PFSK-1 (cell line): Measurements from ENCODE around the gene KRTAP10-11.

Experiments used
- FOXP2 ChIP-seq: optimal IDR thresholded peaks from 2 replicates; pipeline ENCODE3; 2011; ENCODE audit warnings: borderline replicate concordance, control low read depth, inconsistent platforms; ENCODE audit not compliant: insufficient read depth; ENCODE audit errors: extremely low read length, extremely low read depth
- POLR2AphosphoS5 ChIP-seq: IDR thresholded peaks from 2 replicates; pipeline ENCODE4 v1.6.1; 2012; ENCODE audit warnings: low read depth, mild to moderate bottlenecking, control low read depth, low read length, moderate library complexity
- SIN3A ChIP-seq: IDR thresholded peaks from 2 replicates; pipeline ENCODE4 v1.6.1; 2012; ENCODE audit warnings: mild to moderate bottlenecking, low read length, moderate library complexity, borderline replicate concordance; ENCODE audit not compliant: insufficient read depth
- TAF1 ChIP-seq: IDR thresholded peaks from 2 replicates; pipeline ENCODE4 v1.6.1; 2012; ENCODE audit warnings: low read length, control low read depth, borderline replicate concordance; ENCODE audit not compliant: insufficient read depth
- TF ChIP-seq, protein P1 (sequence below), 2 experiments: IDR thresholded peaks; 2 replicates each; pipeline versions ENCODE4 v1.6.1 to v1.8.0; 2011 to 2012; ENCODE audit warnings: low read depth in 2 of 2, low read length in 2 of 2, control low read depth in 1 of 2, inconsistent platforms in 1 of 2, mild to moderate bottlenecking in 1 of 2, moderate library complexity in 1 of 2; ENCODE audit not compliant: insufficient read depth in 1 of 2

KRTAP10-11 gene

DNA sequence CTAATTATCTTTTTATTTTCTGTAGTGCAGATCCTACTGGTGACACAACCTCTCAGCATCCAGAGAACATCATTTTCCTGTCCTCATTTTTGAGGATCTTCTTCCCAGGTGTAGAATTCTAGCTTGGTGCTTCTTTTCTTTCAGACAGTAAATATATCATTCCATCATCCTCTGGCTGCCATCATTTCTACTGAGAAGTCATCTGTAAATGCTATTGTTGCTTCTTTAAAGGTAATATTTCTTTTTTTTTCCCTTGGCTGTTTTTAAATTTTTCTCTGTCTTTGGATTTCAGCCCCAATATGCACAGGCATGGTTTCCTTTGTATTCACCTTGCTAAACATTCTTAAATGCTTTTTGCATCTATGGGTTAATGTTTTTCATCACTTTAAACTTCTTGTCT lies 22.6 kb upstream of the KRTAP10-11 start:
- TF ChIP-seq POLR2AphosphoS5 (no peak), FOXP2 (no peak), TAF1 (no peak), SIN3A (no peak)
- TF ChIP-seq, protein P1, sequence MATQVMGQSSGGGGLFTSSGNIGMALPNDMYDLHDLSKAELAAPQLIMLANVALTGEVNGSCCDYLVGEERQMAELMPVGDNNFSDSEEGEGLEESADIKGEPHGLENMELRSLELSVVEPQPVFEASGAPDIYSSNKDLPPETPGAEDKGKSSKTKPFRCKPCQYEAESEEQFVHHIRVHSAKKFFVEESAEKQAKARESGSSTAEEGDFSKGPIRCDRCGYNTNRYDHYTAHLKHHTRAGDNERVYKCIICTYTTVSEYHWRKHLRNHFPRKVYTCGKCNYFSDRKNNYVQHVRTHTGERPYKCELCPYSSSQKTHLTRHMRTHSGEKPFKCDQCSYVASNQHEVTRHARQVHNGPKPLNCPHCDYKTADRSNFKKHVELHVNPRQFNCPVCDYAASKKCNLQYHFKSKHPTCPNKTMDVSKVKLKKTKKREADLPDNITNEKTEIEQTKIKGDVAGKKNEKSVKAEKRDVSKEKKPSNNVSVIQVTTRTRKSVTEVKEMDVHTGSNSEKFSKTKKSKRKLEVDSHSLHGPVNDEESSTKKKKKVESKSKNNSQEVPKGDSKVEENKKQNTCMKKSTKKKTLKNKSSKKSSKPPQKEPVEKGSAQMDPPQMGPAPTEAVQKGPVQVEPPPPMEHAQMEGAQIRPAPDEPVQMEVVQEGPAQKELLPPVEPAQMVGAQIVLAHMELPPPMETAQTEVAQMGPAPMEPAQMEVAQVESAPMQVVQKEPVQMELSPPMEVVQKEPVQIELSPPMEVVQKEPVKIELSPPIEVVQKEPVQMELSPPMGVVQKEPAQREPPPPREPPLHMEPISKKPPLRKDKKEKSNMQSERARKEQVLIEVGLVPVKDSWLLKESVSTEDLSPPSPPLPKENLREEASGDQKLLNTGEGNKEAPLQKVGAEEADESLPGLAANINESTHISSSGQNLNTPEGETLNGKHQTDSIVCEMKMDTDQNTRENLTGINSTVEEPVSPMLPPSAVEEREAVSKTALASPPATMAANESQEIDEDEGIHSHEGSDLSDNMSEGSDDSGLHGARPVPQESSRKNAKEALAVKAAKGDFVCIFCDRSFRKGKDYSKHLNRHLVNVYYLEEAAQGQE (IDR thresholded peaks at IDR 0.05; ENCODE audit: insufficient read depth in 1 of 2, low read depth in 2 of 2, low read length in 2 of 2): no peak

DNA sequence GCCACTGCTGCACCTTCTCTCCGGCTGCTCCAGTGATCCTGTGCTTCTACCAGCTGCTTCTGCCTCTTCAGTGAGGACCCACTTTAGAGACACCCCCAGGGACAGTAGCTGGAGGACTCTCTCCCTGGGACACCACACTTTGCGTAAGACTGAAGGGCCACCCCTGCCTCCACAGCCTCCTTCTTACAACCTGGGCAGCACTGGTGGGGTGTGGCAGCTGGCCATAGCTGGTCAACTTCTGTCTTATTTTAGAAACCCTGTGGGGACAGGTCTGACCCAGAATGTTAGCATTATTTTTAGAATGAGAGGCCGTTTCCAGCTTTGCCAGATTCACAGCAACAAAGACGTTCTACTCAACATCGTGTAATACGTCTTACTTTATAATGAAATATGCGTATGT lies 20.5 kb upstream of the KRTAP10-11 start:
- TF ChIP-seq FOXP2 (no peak), SIN3A (no peak), TAF1 (no peak), POLR2AphosphoS5 (no peak)
- TF ChIP-seq, protein P1 (IDR thresholded peaks at IDR 0.05; ENCODE audit: insufficient read depth in 1 of 2, low read depth in 2 of 2, low read length in 2 of 2): no peak

DNA sequence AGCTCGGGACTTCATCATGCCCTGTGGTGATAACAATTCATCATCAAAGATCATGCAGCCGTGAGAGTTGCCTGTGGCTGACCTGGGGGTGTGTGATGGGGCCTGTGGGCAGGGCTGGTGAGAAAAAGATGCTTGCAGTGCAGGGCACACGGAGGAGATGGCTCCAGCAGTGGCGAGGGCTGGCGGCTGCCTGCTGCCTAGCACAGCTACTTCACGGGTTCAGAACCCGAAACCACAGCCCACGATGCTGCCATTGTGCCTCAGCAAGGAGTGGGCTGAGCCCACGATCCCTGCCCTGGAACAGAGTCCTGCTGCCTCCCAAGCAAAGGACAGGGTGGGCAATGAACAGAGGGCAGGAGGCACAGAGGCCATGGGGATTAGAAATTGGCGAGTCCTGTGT lies 20.0 kb upstream of the KRTAP10-11 start:
- no peak for TF ChIP-seq FOXP2
- TF ChIP-seq SIN3A: no peak
- TF ChIP-seq, protein P1 (IDR thresholded peaks at IDR 0.05; ENCODE audit: insufficient read depth in 1 of 2, low read depth in 2 of 2, low read length in 2 of 2): no peak
- TF ChIP-seq POLR2AphosphoS5: no peak
- TF ChIP-seq TAF1: no peak

DNA sequence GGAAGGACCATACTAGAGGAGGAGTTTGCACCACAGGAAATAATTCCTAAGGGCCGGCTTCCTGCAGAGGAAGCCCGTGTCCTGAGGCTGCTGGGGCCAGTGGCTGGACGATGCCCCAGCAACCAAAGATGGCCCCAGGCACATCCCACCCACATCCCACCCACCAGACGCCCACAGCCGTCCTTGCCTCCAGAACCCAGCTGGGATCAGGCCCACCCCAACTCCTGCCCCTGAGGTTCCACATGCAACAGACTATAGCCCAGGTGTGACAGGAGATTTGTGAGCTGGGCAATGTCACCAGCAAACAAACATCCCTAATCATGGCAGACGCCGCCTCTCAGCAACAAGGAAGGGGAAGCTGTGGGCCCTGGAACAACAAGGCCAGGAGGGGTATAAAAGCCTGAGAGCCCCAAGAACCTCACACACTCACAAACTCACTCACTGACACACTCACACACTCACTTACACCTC lies 19.5 kb upstream of the KRTAP10-11 start, which contains the start of gene KRTAP10-9:
TSS of gene KRTAP10-9 (plus strand) at position 421 of the 471 bp plus-strand sequence. CDS start 79 bp downstream, outside the sequence.
- TF ChIP-seq SIN3A: no peak
- TF ChIP-seq FOXP2: no peak
- TF ChIP-seq, protein P1 (IDR thresholded peaks at IDR 0.05; ENCODE audit: insufficient read depth in 1 of 2, low read depth in 2 of 2, low read length in 2 of 2): no peak
- TF ChIP-seq POLR2AphosphoS5: no peak
- no peak for TF ChIP-seq TAF1
